GM15510 (cell line): ENCODE measurements around the gene PIWIL4.

Experiments
- POLR2A ChIP-seq: IDR thresholded peaks from 3 replicates; pipeline ENCODE4 v1.6.1; 2011; ENCODE audit warnings: borderline replicate concordance; ENCODE audit not compliant: insufficient read length; ENCODE audit errors: extremely low read depth

Gene PIWIL4

DNA sequence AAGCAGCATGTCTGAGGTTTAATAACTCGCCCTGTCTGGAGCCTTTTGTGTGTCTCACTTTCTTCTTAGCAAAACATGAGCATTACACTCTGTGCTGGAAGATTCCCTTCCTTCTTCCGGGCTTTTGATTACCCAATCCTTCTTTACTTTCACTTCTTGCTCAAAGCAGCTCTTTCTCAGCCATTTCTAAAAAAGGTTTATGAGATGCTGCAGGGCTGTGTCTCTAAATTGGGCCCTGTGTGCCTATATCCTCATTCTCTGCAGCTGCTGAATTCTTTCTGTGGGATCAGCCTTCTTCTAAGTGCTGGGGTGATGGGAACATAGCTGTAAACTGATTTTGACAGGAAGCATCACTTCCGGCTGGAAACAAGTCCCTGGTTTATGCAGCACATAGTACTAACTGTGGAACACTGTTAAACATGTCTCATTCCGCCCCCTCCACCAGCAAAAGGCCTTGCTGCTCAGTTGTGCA, 71.8 kb downstream of the PIWIL4 start:
- no peak for TF ChIP-seq POLR2A

DNA sequence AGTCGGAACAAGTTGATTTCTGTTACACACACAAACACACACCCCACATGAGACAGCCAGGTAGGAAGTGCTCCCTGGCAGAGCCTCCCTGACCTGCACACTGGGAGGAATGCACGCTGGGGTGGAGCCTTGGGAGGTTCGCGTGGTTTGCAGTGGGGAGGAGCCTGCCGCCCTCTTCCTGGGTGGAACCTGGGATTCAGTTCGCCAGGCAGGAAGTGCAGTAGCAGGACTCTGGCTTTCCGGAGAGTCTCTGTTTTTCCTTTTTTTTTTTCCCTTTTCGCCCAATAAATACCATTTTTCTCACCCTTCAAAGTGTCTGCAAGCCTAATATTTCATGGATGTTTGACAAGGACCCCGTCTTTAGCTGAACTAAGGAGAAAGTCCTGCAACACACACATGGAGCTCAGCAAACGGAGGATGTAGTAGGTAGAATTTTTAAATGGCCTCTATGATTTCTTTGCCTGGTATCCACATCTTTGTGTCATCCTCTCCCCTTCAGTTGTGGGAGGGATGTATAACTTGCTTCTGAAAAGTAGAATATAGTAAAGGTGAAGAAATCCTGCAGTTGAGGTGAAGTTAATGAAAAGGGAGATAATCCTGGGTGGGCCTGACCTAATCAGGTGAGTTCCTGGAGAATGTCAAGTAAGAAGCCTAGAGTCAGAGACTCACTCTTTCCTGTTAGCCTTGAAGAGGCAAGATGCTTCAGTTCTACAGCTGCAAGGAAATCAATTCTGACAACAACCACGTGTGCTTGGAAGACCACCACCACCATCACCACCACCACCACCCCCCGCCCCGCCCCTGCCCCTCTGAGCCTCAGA, 72.9 kb downstream of the PIWIL4 start:
- TF ChIP-seq POLR2A = no peak

DNA sequence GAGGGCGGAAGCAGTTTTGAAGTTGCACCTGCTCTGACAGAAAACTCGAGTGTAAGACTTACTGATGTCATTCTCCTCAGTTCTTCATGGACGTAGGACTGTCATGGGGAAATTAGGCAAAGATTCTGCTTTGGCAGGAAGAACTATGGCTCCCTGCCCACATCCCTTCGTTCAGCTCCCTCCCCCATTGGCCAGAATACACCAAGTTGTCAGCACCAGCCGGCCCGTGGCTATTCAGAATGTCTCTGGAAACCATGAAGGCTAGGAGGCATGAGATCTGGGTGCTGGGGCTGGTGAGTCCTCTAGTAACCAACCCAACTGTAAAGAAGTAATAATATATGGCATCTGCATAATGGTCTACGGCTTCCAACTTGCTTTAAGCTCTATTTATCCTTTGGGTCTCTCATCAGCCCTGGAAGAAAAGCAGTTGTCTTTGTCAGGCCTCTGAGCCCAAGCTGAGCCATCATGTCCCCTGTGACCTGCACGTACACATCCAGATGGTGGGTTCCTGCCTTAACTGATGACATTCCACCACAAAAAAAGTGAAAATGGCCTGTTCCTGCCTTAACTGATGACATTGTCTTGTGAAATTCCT, 74.1 kb downstream of the PIWIL4 start:
- no peak for TF ChIP-seq POLR2A

DNA sequence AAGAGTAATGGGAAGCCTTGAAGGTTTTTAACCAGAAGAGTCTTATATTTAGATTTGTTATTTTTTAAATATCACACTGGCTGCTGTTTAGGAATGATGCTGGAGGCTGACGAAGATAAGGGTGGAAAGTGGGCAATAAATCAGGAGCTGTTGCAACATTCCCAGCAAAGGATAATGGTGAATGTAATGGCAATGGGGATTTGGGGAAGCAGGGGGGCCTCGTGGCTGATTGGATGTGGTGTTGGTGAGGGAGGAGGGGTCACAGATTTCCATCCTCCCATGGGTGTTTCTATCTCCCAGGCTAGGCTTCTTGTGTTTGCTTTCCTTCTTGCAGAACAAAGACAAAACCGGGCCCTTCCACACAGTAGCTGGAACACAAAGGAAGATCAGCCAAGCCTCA, 80.8 kb downstream of the PIWIL4 start:
- TF ChIP-seq POLR2A = no peak

DNA sequence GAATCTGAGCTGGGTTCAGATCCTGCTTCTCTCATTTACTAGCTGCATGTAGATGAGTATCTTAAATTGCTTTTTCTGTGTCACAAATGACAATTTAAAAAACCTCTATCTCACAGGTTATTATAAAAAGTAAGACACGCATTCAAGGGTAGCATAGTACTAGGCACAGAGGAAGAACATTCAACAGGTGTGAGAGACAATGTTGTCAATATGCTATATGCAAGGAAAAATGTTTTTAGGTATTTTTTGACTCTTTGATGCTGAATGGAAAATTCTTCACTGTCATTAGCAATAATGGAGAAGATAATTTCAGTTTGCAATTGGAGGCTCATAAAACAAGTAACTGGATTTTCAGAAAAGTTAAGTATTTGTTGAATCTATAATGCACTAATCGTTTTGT, 81.6 kb downstream of the PIWIL4 start:
- no peak for TF ChIP-seq POLR2A

DNA sequence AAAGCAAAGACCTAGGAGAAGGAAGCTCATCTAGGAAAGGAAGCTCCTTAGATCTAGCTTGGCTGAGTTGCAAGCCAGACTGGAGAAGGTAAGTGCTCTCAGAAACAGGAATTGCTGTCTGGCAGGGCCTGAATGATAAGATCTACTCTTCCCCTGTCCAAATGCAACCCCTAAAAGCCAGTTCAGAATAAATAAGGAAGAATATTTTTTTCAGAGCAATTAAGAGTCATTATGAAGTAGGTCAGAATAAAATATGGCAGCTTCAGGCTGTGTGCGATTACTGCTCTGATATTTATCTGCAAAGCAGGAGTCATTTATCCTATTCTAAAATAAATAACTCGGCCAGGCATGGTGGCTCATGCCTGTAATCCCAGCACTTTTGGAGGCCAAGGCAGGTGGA, 82.1 kb downstream of the PIWIL4 start:
- TF ChIP-seq POLR2A = no peak

DNA sequence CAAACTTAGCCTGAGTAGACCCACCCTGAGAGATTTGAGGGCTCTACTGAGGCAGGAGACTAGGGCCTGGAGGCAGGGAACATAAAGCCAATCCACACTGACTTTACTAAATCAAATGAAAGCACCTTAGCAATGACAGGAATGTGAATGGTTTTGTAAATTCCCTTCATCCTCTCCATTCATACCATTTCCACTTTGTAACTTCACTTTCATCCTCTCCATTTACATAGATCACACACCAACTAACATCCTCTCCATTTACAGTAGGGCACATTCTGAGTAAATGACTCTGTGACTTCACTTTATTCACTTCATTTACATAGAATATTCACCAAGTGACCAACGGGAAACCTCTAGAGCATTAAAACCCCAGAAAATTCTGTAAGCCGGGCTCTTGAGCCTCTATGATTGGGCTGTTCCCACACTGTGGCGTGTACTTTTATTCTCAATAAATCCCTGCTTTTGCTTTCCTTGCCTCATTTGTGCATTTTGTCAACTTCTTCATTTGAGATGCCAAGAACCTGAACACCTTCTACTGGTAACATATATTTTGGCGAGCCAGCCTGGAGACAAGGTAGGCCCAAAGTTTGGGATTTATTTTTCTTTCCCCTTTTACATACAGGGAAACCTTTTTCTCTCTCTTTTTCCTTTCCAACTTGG, 82.9 kb downstream of the PIWIL4 start:
- no peak for TF ChIP-seq POLR2A

DNA sequence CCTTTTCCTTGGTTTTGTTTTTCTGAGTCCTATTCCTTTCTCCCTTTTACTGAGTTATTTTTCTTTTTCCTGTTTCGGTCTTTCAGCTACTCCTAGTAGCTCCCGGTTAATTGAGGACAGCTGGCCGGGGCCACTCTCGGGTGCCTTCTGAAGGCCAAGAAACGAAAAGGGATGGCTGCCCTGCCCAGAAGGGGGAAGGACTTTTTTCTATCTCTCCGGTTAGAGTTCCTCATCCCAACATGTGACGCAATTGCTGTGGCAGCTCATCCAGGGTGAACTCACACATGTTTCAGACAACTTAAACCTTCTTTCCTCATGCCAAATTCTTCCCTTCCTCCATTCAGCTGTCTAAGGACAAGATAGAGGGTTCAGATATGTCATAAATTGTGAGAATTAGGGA, 83.6 kb downstream of the PIWIL4 start:
- TF ChIP-seq POLR2A = no peak

DNA sequence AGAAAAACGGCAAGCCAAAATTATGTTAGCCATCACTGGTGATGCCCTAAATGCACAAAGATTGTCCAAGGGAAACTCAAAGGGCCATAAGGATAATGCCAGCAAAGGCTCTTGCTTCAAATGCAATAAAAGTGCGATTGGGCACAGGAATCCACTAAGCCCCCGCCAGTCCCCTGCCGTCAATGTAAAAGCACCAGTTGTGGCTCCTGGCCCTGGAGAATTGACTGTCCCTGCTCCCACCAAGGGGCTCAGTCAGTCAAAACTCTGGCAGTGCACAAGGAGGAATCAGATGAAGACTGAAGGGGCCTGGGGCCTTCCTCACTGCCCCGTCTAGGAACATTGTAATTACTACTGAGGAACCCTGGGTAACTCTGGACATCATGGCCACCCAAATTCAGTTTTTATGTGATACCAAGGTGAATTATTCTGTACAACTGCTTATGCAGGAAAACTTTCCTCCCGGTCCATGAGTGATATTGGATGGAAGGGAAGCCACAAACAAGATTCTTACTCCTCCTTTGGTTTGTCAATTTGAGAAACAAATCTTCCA, 85.6 kb downstream of the PIWIL4 start:
- no peak for TF ChIP-seq POLR2A

DNA sequence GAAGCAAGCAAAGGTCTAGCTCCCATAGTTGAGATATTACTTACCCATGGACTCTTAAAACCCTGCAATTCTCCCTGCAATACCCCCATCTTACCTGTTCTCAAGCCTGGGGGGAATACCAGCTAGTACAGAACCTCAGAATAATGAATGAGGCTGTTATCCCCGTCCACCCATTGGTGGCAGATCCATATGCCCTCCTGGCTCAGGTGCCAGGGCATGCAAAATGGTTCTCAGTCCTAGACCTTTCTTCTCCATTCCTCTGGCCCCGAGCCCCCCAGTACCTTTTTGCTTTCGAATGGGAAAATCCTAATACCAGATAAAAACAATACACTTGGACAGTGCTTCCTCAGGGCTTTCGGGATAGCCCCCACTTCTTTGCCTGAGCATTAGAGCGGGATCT, 86.4 kb downstream of the PIWIL4 start:
- TF ChIP-seq POLR2A = no peak

DNA sequence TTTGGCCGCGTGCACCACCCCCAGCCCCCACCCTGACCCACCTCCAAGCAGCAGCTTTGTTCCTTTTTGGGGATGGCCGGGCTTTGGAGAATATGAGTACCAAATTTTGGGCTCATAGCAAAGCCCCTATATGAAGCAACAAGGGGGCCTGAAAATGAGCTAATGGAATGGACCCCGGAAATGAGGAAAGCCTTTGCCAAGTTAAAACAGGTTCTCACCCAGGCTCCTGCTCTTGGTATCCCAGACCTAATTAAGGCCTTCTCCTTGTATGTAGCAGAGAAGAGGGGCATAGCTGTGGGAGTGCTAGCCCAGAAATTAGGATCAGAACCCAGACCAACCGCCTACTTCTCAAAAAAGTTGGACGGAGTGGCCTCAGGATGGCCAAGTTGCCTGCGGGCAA, 87.0 kb downstream of the PIWIL4 start:
- TF ChIP-seq POLR2A = no peak

DNA sequence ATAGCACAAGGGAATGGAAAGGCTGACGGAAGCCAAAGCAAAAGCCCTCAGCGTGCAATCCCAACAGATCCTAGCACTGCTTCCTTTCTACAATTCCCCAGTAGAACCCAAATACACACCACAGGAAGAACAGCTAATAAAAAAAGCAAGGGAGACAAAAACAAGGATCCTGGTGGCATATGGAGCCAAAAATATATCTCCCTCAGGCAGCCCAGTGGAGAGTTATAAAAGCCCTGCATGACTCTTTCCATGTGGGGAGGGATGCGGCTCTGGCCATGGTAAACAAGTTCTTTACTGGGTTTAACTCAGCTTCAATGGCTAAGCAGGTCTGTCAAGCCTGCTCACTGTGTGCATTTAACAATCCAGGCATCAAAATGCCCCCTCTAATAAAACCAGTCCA, 88.1 kb downstream of the PIWIL4 start:
- no peak for TF ChIP-seq POLR2A

DNA sequence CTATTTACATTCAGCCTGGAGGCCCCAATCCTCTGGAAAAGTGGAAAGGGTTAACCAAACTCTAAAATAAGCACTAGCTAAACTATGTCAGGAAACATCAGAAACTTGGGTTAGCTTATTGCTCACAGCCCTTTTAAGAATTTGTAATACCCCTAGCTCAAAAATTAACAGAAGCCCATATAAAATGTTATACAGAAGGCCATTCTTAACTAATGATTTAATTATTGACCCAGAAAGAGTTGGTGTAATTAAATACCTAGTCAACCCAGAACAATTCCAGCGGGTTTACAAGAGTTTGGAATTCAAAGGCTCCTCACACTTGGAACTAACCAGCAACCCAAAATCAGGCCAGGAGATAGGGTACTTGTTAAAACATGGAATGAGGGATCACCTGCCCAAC, 88.8 kb downstream of the PIWIL4 start:
- TF ChIP-seq POLR2A = no peak

DNA sequence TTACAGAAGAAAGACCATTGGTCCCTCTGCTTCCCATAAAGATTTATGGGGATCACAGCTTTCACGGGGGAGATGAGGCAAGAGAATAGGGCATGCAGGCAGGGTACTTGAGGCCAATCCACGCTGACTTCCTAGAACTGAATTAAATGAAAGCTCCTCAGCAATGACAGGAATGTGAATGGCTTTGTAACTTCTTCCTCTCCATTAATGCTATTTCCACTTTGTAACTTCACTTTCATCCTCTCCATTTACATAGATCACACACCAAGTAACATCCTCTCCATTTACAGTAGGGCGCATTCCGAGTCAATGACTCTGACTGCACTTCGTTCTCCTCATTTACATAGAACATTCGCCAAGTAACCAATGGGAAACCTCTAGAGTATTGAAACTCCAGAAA, 89.8 kb downstream of the PIWIL4 start:
- TF ChIP-seq POLR2A = no peak

DNA sequence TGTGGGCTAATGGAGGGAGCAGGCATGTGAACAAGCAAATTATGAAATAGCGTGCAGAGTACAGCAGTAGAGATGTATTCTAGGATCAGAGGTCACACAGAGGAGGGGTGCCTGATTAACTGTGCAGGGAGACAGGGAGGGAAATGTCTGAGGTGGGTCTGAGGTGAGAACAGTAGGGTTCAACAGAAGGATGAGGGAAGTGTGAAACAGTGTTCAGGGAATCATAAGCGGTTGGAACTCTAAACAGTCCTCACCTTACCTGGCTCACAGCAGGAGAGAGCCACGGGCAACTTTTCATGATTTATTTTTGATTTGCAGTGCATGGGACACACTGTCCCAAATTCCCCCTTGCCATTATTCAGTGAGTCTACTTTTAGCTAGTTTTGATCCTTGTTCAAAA, 90.5 kb downstream of the PIWIL4 start:
- no peak for TF ChIP-seq POLR2A

DNA sequence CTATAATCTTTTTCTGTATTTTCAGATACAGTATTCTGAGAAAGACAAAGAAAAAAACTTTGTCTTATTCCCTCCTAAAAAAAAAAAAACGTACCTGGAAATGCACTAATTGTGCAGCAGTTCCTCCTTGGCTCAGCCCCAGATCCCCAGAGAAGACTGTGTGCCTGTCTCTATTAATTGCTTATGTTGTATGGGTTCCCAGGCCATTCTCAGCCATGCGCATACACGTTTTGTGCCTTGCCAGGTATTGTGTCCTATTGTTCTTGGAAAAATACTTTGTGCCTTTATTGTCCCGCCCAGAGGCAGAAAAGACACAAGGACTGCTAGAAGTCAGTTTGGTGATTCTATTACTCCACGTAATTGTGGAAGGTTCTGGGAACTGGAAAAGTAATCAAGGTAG, 91.2 kb downstream of the PIWIL4 start:
- no peak for TF ChIP-seq POLR2A

DNA sequence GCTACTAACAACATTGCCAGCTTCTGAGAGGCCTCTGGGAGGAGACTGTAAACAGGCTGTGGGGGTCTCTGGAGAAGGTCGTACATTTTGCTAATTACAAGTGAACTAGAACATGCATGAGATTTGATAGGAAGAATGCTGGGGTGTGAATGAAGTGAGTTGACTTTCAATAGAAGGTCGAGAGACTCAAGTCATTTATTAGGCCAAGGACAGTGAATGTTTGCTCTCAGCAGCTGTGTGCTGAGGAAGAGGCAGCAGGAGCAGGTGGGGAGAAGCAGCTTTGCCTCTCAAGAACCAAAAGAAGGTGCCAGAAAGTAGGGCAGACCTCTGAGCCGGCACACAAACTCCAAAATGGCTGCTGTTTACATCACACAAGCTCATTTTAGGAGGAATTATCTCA, 91.7 kb downstream of the PIWIL4 start:
- no peak for TF ChIP-seq POLR2A

DNA sequence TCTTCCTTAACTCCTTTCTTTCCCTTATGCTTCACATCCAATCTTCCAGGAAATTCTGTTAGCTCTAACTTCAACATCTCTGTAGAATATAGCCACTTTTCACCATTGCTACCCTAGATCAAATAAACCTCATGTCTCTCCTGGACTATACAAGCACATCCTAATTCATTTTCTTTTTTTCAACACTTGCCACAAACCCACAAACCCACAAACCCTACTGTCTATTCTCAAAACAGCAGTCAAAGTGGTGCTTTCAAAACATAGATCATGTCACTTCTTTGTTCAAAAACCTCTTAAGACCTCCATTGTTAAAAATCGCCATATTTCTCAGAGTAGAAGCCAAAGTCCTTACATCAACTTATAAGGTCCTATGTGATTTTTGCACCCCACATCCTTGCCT, 94.3 kb downstream of the PIWIL4 start:
- no peak for TF ChIP-seq POLR2A
